NCI-H146 (cell line): ENCODE measurements around the gene COL9A3.
A peak's percentile ranks its signal among the peaks of the same experiment; 100 is the strongest.
"Not testable (repeated sequence)": the region's sequence is repeated elsewhere in the genome, so short reads cannot be mapped to it uniquely, and the experiment has no call there.

Experiments used
- DNase-seq: peaks from one replicate; lab custom pipeline; 2025; lab: John Stamatoyannopoulos, UW

The COL9A3 gene

GRCh38 chr20:62835931-62836861 lies 19.3 kb downstream of the COL9A3 start:
- no peak for DNase-seq

- no peak for DNase-seq
These were observed 20.2 kb downstream of the COL9A3 start for GRCh38 chr20:62836967-62837490.

GRCh38 chr20:62837790-62838127 lies 20.9 kb downstream of the COL9A3 start:
- DNase-seq: no peak

- no peak for DNase-seq
These were observed 21.5 kb downstream of the COL9A3 start for GRCh38 chr20:62838128-62838891.

GRCh38 chr20:62839261-62839660 lies 22.4 kb downstream of the COL9A3 start:
- no peak for DNase-seq

GRCh38 chr20:62839816-62840215 lies 23.0 kb downstream of the COL9A3 start:
- no peak for DNase-seq

GRCh38 chr20:62840244-62841197 lies 23.7 kb downstream of the COL9A3 start:
- peak; percentile 51 for DNase-seq

- no peak for DNase-seq
These were observed 24.9 kb downstream of the COL9A3 start for GRCh38 chr20:62841705-62842212.

- no peak for DNase-seq
These were observed 26.8 kb downstream of the COL9A3 start for GRCh38 chr20:62843656-62844055.

GRCh38 chr20:62844182-62844581 lies 27.3 kb downstream of the COL9A3 start:
- DNase-seq: no peak

GRCh38 chr20:62845416-62846160 lies 28.7 kb downstream of the COL9A3 start:
- DNase-seq: no peak

GRCh38 chr20:62846166-62846890 lies 29.5 kb downstream of the COL9A3 start:
- no peak for DNase-seq

- not testable (repeated sequence) for DNase-seq
These were observed 32.1 kb downstream of the COL9A3 start for GRCh38 chr20:62848917-62849316.

GRCh38 chr20:62849431-62849830 lies 32.6 kb downstream of the COL9A3 start:
- no peak for DNase-seq

- DNase-seq: no peak
These were observed 33.6 kb downstream of the COL9A3 start for GRCh38 chr20:62850333-62850974.

- no peak for DNase-seq
These were observed 35.3 kb downstream of the COL9A3 start for GRCh38 chr20:62852196-62852595.

GRCh38 chr20:62852841-62853240 lies 36.0 kb downstream of the COL9A3 start:
- DNase-seq: no peak

- not testable (repeated sequence) for DNase-seq
These were observed 36.5 kb downstream of the COL9A3 start for GRCh38 chr20:62853304-62853703.

- DNase-seq: no peak
These were observed 37.3 kb downstream of the COL9A3 start for GRCh38 chr20:62854121-62854520.

- no peak for DNase-seq
These were observed 38.3 kb downstream of the COL9A3 start for GRCh38 chr20:62855120-62855519.
